Natural killer cell (primary cell): Measurements from ENCODE around the gene INO80B. TPM values are rescaled to one million over a fixed set of nuclear protein-coding genes. Genes with fewer than 3 reads are reported as not detected.

ENCODE experiments used
- ATAC-seq, 3 donors: fragments of 150-1000 bp in 2 of 3; fragments of 200-7000 bp in 1 of 3; cut with Tn5 transposase; 1 replicate in 1 of 3; 2 replicates in 2 of 3; pipeline ENCODE4 v1.10.0; 2021; ENCODE audit warnings: mild to moderate bottlenecking in 2 of 3, moderate library complexity in 2 of 3
- DNase-seq, 2 donors: peaks; one replicate each; pipeline versions ENCODE4 v3.0.0 to v3.0.0-alpha.2; 2013 to 2021; ENCODE audit warnings: mixed read lengths in 1 of 2
- H3K27ac ChIP-seq: one replicate; pipeline ENCODE4 v1.5.1; 2013; ENCODE audit warnings: mild to moderate bottlenecking, low read length
- H3K27me3 ChIP-seq: one replicate; pipeline ENCODE4 v1.6.1; 2013; ENCODE audit warnings: low read length; ENCODE audit not compliant: control insufficient read depth, insufficient read depth
- H3K36me3 ChIP-seq: one replicate; pipeline ENCODE4 v1.6.1; 2013; ENCODE audit warnings: low read length; ENCODE audit not compliant: control insufficient read depth, insufficient read depth
- H3K4me1 ChIP-seq: one replicate; pipeline ENCODE4 v1.6.1; 2013; ENCODE audit warnings: low read length; ENCODE audit not compliant: control insufficient read depth, insufficient read depth
- H3K4me3 ChIP-seq: one replicate; pipeline ENCODE4 v1.5.1; 2013; ENCODE audit warnings: low read length
- H3K9me3 ChIP-seq: one replicate; pipeline ENCODE4 v1.6.1; 2013; ENCODE audit warnings: low read length; ENCODE audit not compliant: control insufficient read depth, insufficient read depth
- H3K27ac Mint-ChIP-seq, 2 donors: one replicate each; pipeline ENCODE4 v1.8.0; 2022; ENCODE audit warnings: mild to moderate bottlenecking in 2 of 2, mixed read lengths in 2 of 2, moderate library complexity in 1 of 2
- H3K27me3 Mint-ChIP-seq, 2 donors: one replicate each; pipeline ENCODE4 v1.8.0; 2022; ENCODE audit warnings: low read depth in 2 of 2, mixed read lengths in 2 of 2
- H3K36me3 Mint-ChIP-seq: one replicate; pipeline ENCODE4 v1.8.0; 2022; ENCODE audit warnings: mixed read lengths
- H3K4me1 Mint-ChIP-seq, 2 donors: one replicate each; pipeline ENCODE4 v1.8.0; 2022; ENCODE audit warnings: mixed read lengths in 2 of 2
- H3K4me3 Mint-ChIP-seq: one replicate; pipeline ENCODE4 v1.8.0; 2022; ENCODE audit warnings: mild to moderate bottlenecking, moderate library complexity, mixed read lengths
- H3K9me3 Mint-ChIP-seq, 2 donors: one replicate each; pipeline ENCODE4 v1.8.0; 2022; ENCODE audit warnings: mixed read lengths in 2 of 2
- WGBS: methylation state at CpG from one replicate; pipeline ENCODE4 v1.1.7; 2013; ENCODE audit warnings: missing lambda C conversion rate; ENCODE audit not compliant: insufficient coverage; 5-methylcytosine and 5-hydroxymethylcytosine counted together
- intact Hi-C: fragments of 100-400 bp; cut with micrococcal nuclease; formaldehyde crosslinking; loops from one replicate; pipeline ENCODE4 v1.14.2; 2022
- total RNA-seq, 4 donors: library from RNA; stranded (reverse); fragments of 120-200 nt in 1 of 4; gene quantifications; one replicate each; pipeline versions ENCODE4 v1.2.3 to v1.2.4, GENCODE V29; 2013 to 2022
- TF ChIP-seq, protein P1 (sequence below): fragments of 200-600 bp; IDR thresholded peaks from one replicate; pipeline ENCODE4 v1.8.0; 2022; ENCODE audit warnings: antibody characterized with exemption

The INO80B gene
- total RNA-seq, 3 donors from 2014 or later (not counting 1 experiment from before 2014, with no cell fraction given): 34.0 to 48.0 (median 37.7) TPM

DNA sequence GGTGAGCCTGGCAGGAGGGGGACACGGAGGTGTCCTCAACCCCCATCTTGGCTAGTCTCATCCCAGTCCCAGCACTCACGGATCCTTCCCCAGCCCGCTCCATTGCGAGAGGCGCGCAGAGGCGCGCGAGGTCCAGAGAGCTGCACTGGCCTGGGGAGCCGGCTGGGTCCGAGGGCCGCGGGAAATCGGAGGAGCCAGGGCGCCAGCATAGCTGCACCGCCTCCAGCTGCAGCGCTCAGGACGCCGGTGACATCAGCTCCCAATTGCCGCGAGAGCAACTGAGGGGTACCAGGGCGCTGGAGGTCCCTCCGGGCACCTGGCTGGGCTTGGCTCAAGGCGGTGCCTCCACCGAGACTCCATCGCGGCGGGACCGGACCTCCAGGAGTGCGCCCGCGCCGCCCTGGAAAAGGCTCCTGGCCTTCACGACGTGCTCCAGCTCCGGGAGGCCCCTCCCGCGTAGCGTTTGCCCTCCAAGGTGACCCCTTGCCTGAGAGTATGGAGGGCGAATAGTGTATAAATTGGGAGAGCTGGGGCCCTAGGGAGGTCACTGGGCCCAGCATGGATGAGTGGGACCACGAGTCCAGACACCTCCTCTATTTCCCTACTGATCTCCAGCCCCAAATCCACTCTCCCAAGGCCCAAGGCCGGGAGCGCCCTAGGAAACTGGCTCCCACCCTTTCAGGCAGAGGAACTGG, 18.6 kb upstream of the INO80B start:
- no peaks in the 10 kb centered on the region for H3K9me3 Mint-ChIP-seq
- DNase-seq: no peak

DNA sequence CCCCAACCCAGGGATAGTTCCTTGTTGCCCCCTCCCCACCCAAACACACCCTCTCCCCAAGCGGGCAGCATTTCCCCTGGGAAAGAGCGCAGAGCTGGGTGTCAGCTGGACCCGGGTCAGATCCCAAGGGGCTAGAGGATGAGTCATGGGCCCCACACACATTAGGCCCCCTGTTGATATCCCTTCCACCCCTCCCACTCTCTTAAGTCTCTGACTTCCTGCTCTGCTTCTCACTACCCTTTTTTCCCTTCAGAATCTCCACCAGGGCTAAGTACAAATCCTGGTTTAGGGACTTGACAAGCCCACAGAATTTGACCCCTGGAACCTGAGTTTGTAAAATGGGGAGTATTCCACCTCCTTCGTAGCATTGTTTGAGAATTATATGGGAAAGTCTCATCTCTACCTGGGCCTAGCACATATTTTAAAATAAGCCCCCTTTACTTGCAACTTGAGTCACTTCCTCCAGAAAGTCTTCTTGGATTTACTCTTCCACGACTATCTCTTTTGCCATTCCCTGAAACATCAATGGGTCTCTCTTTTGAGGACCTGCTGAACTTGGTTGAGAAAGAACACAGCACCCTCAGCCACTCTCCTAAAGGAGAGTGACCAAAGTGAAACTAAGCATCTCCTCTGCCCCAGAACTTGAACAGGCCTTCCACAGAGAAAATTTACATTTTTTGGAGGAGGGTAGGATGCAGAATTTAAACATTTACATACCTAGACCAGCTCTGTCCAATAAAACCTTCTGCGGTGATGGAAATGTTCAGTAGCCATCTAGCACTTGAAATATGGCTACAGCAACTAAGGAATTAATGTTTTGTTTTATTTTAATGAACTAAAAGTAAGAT, 17.8 kb upstream of the INO80B start:
- whole genome bisulfite sequencing: 64% methylated on average over 5 of the region's 6 CpGs
- Mint-ChIP-seq H3K4me1 (peaks cover 23 to 34% of the 10 kb centered on the region in 2 donors), H3K4me3 (no peak overlapping the region), H3K27me3 (peaks cover 0 to 5% of the 10 kb centered on the region in 2 donors), H3K36me3 (no peaks in the 10 kb centered on the region), H3K27ac (peak overlapping the region in 1 of 2 donors; percentile 37), H3K9me3 (no peaks in the 10 kb centered on the region)
- Histone ChIP-seq H3K27ac (no peak overlapping the region), H3K4me3 (no peak overlapping the region), H3K4me1 (peaks cover 28% of the 10 kb centered on the region), H3K27me3 (peaks cover 15% of the 10 kb centered on the region), H3K36me3 (no peaks in the 10 kb centered on the region), H3K9me3 (no peaks in the 10 kb centered on the region)
- intact Hi-C loops: no loop called here
- TF ChIP-seq, protein P1, sequence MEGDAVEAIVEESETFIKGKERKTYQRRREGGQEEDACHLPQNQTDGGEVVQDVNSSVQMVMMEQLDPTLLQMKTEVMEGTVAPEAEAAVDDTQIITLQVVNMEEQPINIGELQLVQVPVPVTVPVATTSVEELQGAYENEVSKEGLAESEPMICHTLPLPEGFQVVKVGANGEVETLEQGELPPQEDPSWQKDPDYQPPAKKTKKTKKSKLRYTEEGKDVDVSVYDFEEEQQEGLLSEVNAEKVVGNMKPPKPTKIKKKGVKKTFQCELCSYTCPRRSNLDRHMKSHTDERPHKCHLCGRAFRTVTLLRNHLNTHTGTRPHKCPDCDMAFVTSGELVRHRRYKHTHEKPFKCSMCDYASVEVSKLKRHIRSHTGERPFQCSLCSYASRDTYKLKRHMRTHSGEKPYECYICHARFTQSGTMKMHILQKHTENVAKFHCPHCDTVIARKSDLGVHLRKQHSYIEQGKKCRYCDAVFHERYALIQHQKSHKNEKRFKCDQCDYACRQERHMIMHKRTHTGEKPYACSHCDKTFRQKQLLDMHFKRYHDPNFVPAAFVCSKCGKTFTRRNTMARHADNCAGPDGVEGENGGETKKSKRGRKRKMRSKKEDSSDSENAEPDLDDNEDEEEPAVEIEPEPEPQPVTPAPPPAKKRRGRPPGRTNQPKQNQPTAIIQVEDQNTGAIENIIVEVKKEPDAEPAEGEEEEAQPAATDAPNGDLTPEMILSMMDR: no peak
- DNase-seq: no peak
- ATAC-seq: no peak

More for the DNA sequence above, 18.6 kb upstream of the INO80B start:
- Mint-ChIP-seq H3K27ac (no peak overlapping the region), H3K27me3 (peaks cover 0 to 5% of the 10 kb centered on the region in 2 donors), H3K4me1 (peaks cover 22 to 32% of the 10 kb centered on the region in 2 donors), H3K36me3 (no peaks in the 10 kb centered on the region), H3K4me3 (no peak overlapping the region)
- H3K4me1 ChIP-seq: peaks cover 21% of the 10 kb centered on the region
- H3K4me3 ChIP-seq: no peak overlapping the region
- WGBS: 93% methylated on average over 43 of the region's 43 CpGs
- no peak overlapping the region for H3K27ac ChIP-seq
- H3K9me3 ChIP-seq: no peaks in the 10 kb centered on the region
- no peak for ATAC-seq
- TF ChIP-seq, protein P1: no peak
- H3K27me3 ChIP-seq: peaks cover 9% of the 10 kb centered on the region
- H3K36me3 ChIP-seq: no peaks in the 10 kb centered on the region
- intact Hi-C loops: no loop called here

DNA sequence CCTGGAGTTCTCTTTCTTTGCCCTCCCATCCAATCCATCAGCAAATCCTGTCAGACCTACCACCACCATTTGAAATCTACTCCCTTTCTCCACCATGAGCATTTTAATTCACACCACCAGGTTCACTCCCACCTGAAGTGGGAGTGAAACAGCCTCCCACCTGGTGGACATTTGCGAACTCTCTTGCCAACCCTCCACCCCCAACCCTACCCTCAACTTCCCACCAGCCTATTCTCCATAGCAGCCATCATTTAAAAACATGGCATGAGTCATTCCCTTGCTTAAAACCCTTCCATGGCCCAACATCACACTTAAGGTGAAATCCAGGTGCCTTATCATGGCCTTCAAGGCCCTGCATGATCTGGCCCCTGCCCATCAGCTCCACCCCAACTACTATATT, 16.6 kb upstream of the INO80B start:
- ATAC-seq: no peak
- Histone ChIP-seq H3K36me3 (no peaks in the 10 kb centered on the region), H3K27me3 (peaks cover 19% of the 10 kb centered on the region), H3K27ac (no peak overlapping the region), H3K4me3 (no peak overlapping the region), H3K4me1 (peaks cover 33% of the 10 kb centered on the region), H3K9me3 (no peaks in the 10 kb centered on the region)
- 73% methylated on average over 1 of the region's 1 CpG for WGBS
- Mint-ChIP-seq H3K4me1 (peaks cover 27 to 38% of the 10 kb centered on the region in 2 donors), H3K4me3 (no peak overlapping the region), H3K36me3 (no peaks in the 10 kb centered on the region), H3K9me3 (no peaks in the 10 kb centered on the region), H3K27me3 (peaks cover 0 to 11% of the 10 kb centered on the region in 2 donors), H3K27ac (peak overlapping the region; percentile 27 to 28)
- intact Hi-C loops: no loop called here
- no peak for DNase-seq
- TF ChIP-seq, protein P1: no peak
